Measurements from ENCODE around the gene LMO4.

GRCh38 chr1:87389546-87389945 is 60.9 kb downstream of the LMO4 start:
- no peak for TF ChIP-seq POLR2A (IDR thresholded peaks at IDR 0.05)
- TF ChIP-seq, protein P1, sequence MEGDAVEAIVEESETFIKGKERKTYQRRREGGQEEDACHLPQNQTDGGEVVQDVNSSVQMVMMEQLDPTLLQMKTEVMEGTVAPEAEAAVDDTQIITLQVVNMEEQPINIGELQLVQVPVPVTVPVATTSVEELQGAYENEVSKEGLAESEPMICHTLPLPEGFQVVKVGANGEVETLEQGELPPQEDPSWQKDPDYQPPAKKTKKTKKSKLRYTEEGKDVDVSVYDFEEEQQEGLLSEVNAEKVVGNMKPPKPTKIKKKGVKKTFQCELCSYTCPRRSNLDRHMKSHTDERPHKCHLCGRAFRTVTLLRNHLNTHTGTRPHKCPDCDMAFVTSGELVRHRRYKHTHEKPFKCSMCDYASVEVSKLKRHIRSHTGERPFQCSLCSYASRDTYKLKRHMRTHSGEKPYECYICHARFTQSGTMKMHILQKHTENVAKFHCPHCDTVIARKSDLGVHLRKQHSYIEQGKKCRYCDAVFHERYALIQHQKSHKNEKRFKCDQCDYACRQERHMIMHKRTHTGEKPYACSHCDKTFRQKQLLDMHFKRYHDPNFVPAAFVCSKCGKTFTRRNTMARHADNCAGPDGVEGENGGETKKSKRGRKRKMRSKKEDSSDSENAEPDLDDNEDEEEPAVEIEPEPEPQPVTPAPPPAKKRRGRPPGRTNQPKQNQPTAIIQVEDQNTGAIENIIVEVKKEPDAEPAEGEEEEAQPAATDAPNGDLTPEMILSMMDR (IDR thresholded peaks at IDR 0.05 in 4 of 5, conservative IDR thresholded peaks at IDR 0.05 in 1 of 5) = no peak

Measured in gastrocnemius medialis (tissue), 4 donors.